Adrenal gland (tissue), 5 donors: ENCODE measurements around the gene MUC12.

Experiments
- POLR2A ChIP-seq, 2 donors: fragments of 450-650 bp; IDR thresholded peaks; one replicate each; pipeline ENCODE4 v1.6.1; 2017; ENCODE audit warnings: antibody characterized with exemption in 2 of 2, mild to moderate bottlenecking in 2 of 2, moderate library complexity in 1 of 2
- TF ChIP-seq, protein P1 (sequence below), 6 experiments: fragments of 450-650 bp in 4 of 6; fragments of 200-600 bp in 2 of 6; sonication (generic) in 1 of 6; IDR thresholded peaks; 1 replicate in 5 of 6; 2 replicates in 1 of 6; pipeline versions ENCODE4 v1.5.1 to v1.8.0; 2016 to 2021; ENCODE audit warnings: antibody characterized with exemption in 6 of 6, mild to moderate bottlenecking in 2 of 6, moderate library complexity in 1 of 6
- donor health status: DM: no; HTN: no; CAD: no.

GRCh38 chr7:100943693-100944092, 25.7 kb upstream of the MUC12 start:
- TF ChIP-seq, protein P1, sequence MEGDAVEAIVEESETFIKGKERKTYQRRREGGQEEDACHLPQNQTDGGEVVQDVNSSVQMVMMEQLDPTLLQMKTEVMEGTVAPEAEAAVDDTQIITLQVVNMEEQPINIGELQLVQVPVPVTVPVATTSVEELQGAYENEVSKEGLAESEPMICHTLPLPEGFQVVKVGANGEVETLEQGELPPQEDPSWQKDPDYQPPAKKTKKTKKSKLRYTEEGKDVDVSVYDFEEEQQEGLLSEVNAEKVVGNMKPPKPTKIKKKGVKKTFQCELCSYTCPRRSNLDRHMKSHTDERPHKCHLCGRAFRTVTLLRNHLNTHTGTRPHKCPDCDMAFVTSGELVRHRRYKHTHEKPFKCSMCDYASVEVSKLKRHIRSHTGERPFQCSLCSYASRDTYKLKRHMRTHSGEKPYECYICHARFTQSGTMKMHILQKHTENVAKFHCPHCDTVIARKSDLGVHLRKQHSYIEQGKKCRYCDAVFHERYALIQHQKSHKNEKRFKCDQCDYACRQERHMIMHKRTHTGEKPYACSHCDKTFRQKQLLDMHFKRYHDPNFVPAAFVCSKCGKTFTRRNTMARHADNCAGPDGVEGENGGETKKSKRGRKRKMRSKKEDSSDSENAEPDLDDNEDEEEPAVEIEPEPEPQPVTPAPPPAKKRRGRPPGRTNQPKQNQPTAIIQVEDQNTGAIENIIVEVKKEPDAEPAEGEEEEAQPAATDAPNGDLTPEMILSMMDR (IDR thresholded peaks at IDR 0.05), result no peak
- no peak for TF ChIP-seq POLR2A (IDR thresholded peaks at IDR 0.05)
